IPS-NIHi7 (cell line): ENCODE data around the gene MAMSTR.
"Not testable (repeated sequence)": the region's sequence is repeated elsewhere in the genome, so short reads cannot be mapped to it uniquely, and the experiment has no call there.

Source experiments
- DNase-seq: peaks from one replicate; pipeline ENCODE4 v3.0.0; 2012; ENCODE audit warnings: mixed read lengths; ENCODE audit errors: extremely low spot score

MAMSTR gene

GRCh38 chr19:48719263-48720171, at the start of gene MAMSTR:
MAMSTR (minus strand) TSS chr19:48719725; CDS start chr19:48719031, 694 bp downstream.
- DNase-seq: peak; percentile 10

GRCh38 chr19:48768994-48769713, 49.6 kb upstream of the MAMSTR start:
- no peak for DNase-seq

GRCh38 chr19:48768171-48768753, 48.7 kb upstream of the MAMSTR start:
- DNase-seq: not testable (repeated sequence)

- not testable (repeated sequence) for DNase-seq
Measured at GRCh38 chr19:48765816-48766215, 46.3 kb upstream of the MAMSTR start.

- DNase-seq: no peak
Measured at GRCh38 chr19:48760504-48761205, 41.1 kb upstream of the MAMSTR start.

- no peak for DNase-seq
Measured at GRCh38 chr19:48757741-48758144, 38.2 kb upstream of the MAMSTR start.

- no peak for DNase-seq
Measured at GRCh38 chr19:48757089-48757675, 37.7 kb upstream of the MAMSTR start.

GRCh38 chr19:48756686-48757085, 37.2 kb upstream of the MAMSTR start:
- no peak for DNase-seq

GRCh38 chr19:48756212-48756611, 36.7 kb upstream of the MAMSTR start:
- no peak for DNase-seq

GRCh38 chr19:48755787-48756186, 36.3 kb upstream of the MAMSTR start:
- DNase-seq: no peak

- DNase-seq: no peak
Measured at GRCh38 chr19:48755084-48755641, 35.6 kb upstream of the MAMSTR start, which contains the start of gene FGF21. FGF21 (plus strand) TSS chr19:48755524; CDS start chr19:48756237, 713 bp downstream.

- DNase-seq: peak; percentile 92
Measured at GRCh38 chr19:48752496-48753365, 33.2 kb upstream of the MAMSTR start, which contains the start of gene FUT1. FUT1 (minus strand) TSS chr19:48752641; CDS start chr19:48751281, 1,360 bp downstream.

- DNase-seq: no peak
Measured at GRCh38 chr19:48751845-48752495, 32.4 kb upstream of the MAMSTR start.

GRCh38 chr19:48750771-48751504, 31.4 kb upstream of the MAMSTR start:
- DNase-seq: no peak

- no peak for DNase-seq
Measured at GRCh38 chr19:48750351-48750750, 30.8 kb upstream of the MAMSTR start.

- no peak for DNase-seq
Measured at GRCh38 chr19:48749571-48750198, 30.2 kb upstream of the MAMSTR start.

GRCh38 chr19:48746738-48747575, 27.4 kb upstream of the MAMSTR start, which contains the start of gene IZUMO1:
IZUMO1 (minus strand) TSS chr19:48746909; CDS start chr19:48745859, 1,050 bp downstream.
- peak; percentile 82 for DNase-seq
